Spleen (tissue), 11 donors: ENCODE measurements around the gene DOCK1. TPM values are rescaled to one million over a fixed set of nuclear protein-coding genes. Genes with fewer than 3 reads are reported as not detected.

ENCODE experiments used
- DNase-seq: peaks from one replicate; pipeline ENCODE4 v3.0.0-alpha.2; 2020
- H3K27ac ChIP-seq, 8 donors: fragments of 200-600 bp; sonication (generic) in 7 of 8; 1 replicate in 4 of 8; 2 replicates in 4 of 8; pipeline versions ENCODE4 v1.5.0 to v1.8.0; 2016 to 2021; ENCODE audit warnings: inconsistent platforms in 4 of 8, mild to moderate bottlenecking in 4 of 8, moderate library complexity in 1 of 8
- H3K27me3 ChIP-seq, 7 donors: fragments of 200-600 bp; sonication (generic) in 6 of 7; replicated peaks in 1 of 7; 1 replicate in 4 of 7; 2 replicates in 3 of 7; pipeline versions ENCODE4 v1.5.0 to v1.8.0; 2016 to 2021; ENCODE audit warnings: inconsistent platforms in 3 of 7, mild to moderate bottlenecking in 1 of 7
- H3K36me3 ChIP-seq, 6 donors: fragments of 200-600 bp; sonication (generic) in 5 of 6; 1 replicate in 4 of 6; 2 replicates in 2 of 6; pipeline versions ENCODE4 v1.5.0 to v1.8.0; 2016 to 2021; ENCODE audit warnings: inconsistent platforms in 2 of 6
- H3K4me1 ChIP-seq, 6 donors: fragments of 200-600 bp; sonication (generic) in 5 of 6; 1 replicate in 3 of 6; 2 replicates in 3 of 6; pipeline versions ENCODE4 v1.5.0 to v1.8.0; 2016 to 2021; ENCODE audit warnings: inconsistent platforms in 3 of 6
- H3K4me3 ChIP-seq, 8 donors: fragments of 200-600 bp; sonication (generic) in 7 of 8; 1 replicate in 4 of 8; 2 replicates in 4 of 8; pipeline versions ENCODE4 v1.5.0 to v1.8.0; 2016 to 2021; ENCODE audit warnings: inconsistent platforms in 4 of 8, mild to moderate bottlenecking in 4 of 8, moderate library complexity in 2 of 8
- H3K9me3 ChIP-seq, 8 donors: fragments of 200-600 bp; sonication (generic) in 7 of 8; 1 replicate in 4 of 8; 2 replicates in 4 of 8; pipeline versions ENCODE4 v1.5.0 to v1.8.0; 2016 to 2021; ENCODE audit warnings: inconsistent platforms in 4 of 8
- CTCF ChIP-seq, 11 experiments: fragments of 200-600 bp in 7 of 11; fragments of 450-650 bp in 4 of 11; sonication (generic) in 4 of 11; IDR thresholded peaks in 8 of 11; conservative IDR thresholded peaks in 3 of 11; 1 replicate in 7 of 11; 2 replicates in 4 of 11; pipeline versions ENCODE4 v1.4.0 to v1.8.0; 2016 to 2021; ENCODE audit warnings: antibody characterized with exemption in 11 of 11, inconsistent platforms in 4 of 11, mild to moderate bottlenecking in 1 of 11
- POLR2A ChIP-seq, 3 donors: fragments of 450-650 bp; IDR thresholded peaks; one replicate each; pipeline ENCODE4 v1.5.1; 2017; ENCODE audit warnings: antibody characterized with exemption in 3 of 3, mild to moderate bottlenecking in 1 of 3
- POLR2AphosphoS5 ChIP-seq, 3 donors: sonication (generic); formaldehyde crosslinking; IDR thresholded peaks; one replicate each; pipeline ENCODE4 v1.5.1; 2017; ENCODE audit warnings: antibody characterized with exemption in 3 of 3
- WGBS, 5 donors: extraction: QIAGEN DNeasy Blood & Tissue Kit in 3 of 5; methylation state at CpG; one replicate each; pipeline versions ENCODE4 v1.1.5 to v1.1.7; 2013 to 2018; 5-methylcytosine and 5-hydroxymethylcytosine counted together
- intact Hi-C: fragments of 100-400 bp; cut with DNase I; formaldehyde crosslinking; loops from one replicate; pipeline ENCODE4 v1.15.0; 2023; ENCODE audit warnings: low total_unique reads
- polyA plus RNA-seq, 3 donors: library from polyadenylated mRNA; stranded (reverse); fragments of 200-250 nt; gene quantifications; one replicate each; pipeline ENCODE4 v1.2.1, GENCODE V29; 2013
- total RNA-seq, 7 donors: library from RNA; depleted of rRNA in 3 of 7; stranded (reverse); fragments of >200 nt in 3 of 7; fragmentation: NEBNext Ultra II Directional in 4 of 7; extraction: Animal tissue kit (Norgen Biotek cat#: 25700) in 4 of 7; gene quantifications; one replicate each; pipeline versions ENCODE4 v1.1.0 to v1.2.1, GENCODE V29; 2016 to 2021
- donor health status: healthy with polysubstance abuse.
- donor health status: DM: no; HTN: no; CAD: no; lungs with moderate emphysema.
- donor health status: DM: no; HTN: no; CAD: no.
- donor health status: Bipolar disorder and iron deficiency.
- donor health status: healthy.
- donor health status: DM: no; HTN: no; CAD: no.
- donor health status: DM: yes; HTN: yes; CAD: no.

Gene DOCK1
- total and polyA plus RNA-seq, 10 donors, result 2.2 to 40.5 (median 25.1) TPM

GRCh38 chr10:126939706-126940105 is 34.5 kb downstream of the DOCK1 start:
- Histone ChIP-seq H3K4me1 (peaks cover 0 to 15% (median 4%) of the 10 kb centered on the region in 6 donors), H3K27me3 (no peaks in the 10 kb centered on the region), H3K27ac (no peak overlapping the region), H3K9me3 (peaks cover 0 to 5% (median 0%) of the 10 kb centered on the region in 8 donors), H3K4me3 (no peak overlapping the region), H3K36me3 (no peaks in the 10 kb centered on the region)
- WGBS, 5 donors, result 84 to 94% (median 89%) methylated on average over 6 of the region's 6 CpGs
- DNase-seq, result no peak
- intact Hi-C loops, result no loop called here
- TF ChIP-seq POLR2A (IDR thresholded peaks at IDR 0.05) (no peak), CTCF (IDR thresholded peaks at IDR 0.05 in 8 of 11, conservative IDR thresholded peaks at IDR 0.05 in 3 of 11) (no peak), POLR2AphosphoS5 (IDR thresholded peaks at IDR 0.05) (no peak)

- TF ChIP-seq CTCF (IDR thresholded peaks at IDR 0.05 in 8 of 11, conservative IDR thresholded peaks at IDR 0.05 in 3 of 11), result no peak
- no peak for TF ChIP-seq POLR2A (IDR thresholded peaks at IDR 0.05)
- TF ChIP-seq POLR2AphosphoS5 (IDR thresholded peaks at IDR 0.05), result no peak
- no peaks in the 10 kb centered on the region for H3K27me3 ChIP-seq
- WGBS, 5 donors, result 91 to 99% (median 96%) methylated on average over 6 of the region's 6 CpGs
Observed at GRCh38 chr10:126940670-126941310, 35.6 kb downstream of the DOCK1 start.

GRCh38 chr10:126944191-126944590 is 39.0 kb downstream of the DOCK1 start:
- H3K27me3 ChIP-seq, result no peaks in the 10 kb centered on the region
- TF ChIP-seq POLR2A (IDR thresholded peaks at IDR 0.05), result no peak
- no peak for TF ChIP-seq POLR2AphosphoS5 (IDR thresholded peaks at IDR 0.05)
- TF ChIP-seq CTCF (IDR thresholded peaks at IDR 0.05 in 8 of 11, conservative IDR thresholded peaks at IDR 0.05 in 3 of 11), result no peak
- H3K4me1 ChIP-seq, result no peaks in the 10 kb centered on the region
- intact Hi-C loops, result no loop called here
- H3K9me3 ChIP-seq, result peaks cover 0 to 7% (median 0%) of the 10 kb centered on the region in 8 donors
- no peak for DNase-seq
- 80 to 95% (median 88%) methylated on average over 11 of the region's 11 CpGs for whole genome bisulfite sequencing, 5 donors
- H3K36me3 ChIP-seq, result no peaks in the 10 kb centered on the region
- H3K27ac ChIP-seq, result no peak overlapping the region
- H3K4me3 ChIP-seq, result no peak overlapping the region

More at GRCh38 chr10:126940670-126941310, 35.6 kb downstream of the DOCK1 start:
- Histone ChIP-seq H3K9me3 (peaks cover 0 to 5% (median 0%) of the 10 kb centered on the region in 8 donors), H3K4me3 (no peak overlapping the region), H3K36me3 (no peaks in the 10 kb centered on the region), H3K27ac (no peak overlapping the region), H3K4me1 (peaks cover 0 to 5% (median 0%) of the 10 kb centered on the region in 6 donors)
- no peak for DNase-seq
- intact Hi-C loops, result no loop called here

GRCh38 chr10:126945351-126946030 is 40.3 kb downstream of the DOCK1 start:
- no peak for DNase-seq
- no peaks in the 10 kb centered on the region for H3K4me1 ChIP-seq
- H3K36me3 ChIP-seq, result no peaks in the 10 kb centered on the region
- peaks cover 0 to 10% (median 0%) of the 10 kb centered on the region in 8 donors for H3K9me3 ChIP-seq
- 84 to 94% (median 87%) methylated on average over 15 of the region's 15 CpGs for WGBS, 5 donors
- H3K4me3 ChIP-seq, result no peak overlapping the region
- H3K27ac ChIP-seq, result no peak overlapping the region
- intact Hi-C loops, result no loop called here
- no peak for TF ChIP-seq POLR2AphosphoS5 (IDR thresholded peaks at IDR 0.05)
- TF ChIP-seq CTCF (IDR thresholded peaks at IDR 0.05 in 8 of 11, conservative IDR thresholded peaks at IDR 0.05 in 3 of 11), result no peak
- TF ChIP-seq POLR2A (IDR thresholded peaks at IDR 0.05), result no peak
- H3K27me3 ChIP-seq, result no peaks in the 10 kb centered on the region
